ENCODE data around the gene RIMS1. TPM values are rescaled to one million over a fixed set of nuclear protein-coding genes. Genes with fewer than 3 reads are reported as not detected.

RIMS1 gene
- polyA plus RNA-seq, 1 experiment, result 0.91 TPM

DNA sequence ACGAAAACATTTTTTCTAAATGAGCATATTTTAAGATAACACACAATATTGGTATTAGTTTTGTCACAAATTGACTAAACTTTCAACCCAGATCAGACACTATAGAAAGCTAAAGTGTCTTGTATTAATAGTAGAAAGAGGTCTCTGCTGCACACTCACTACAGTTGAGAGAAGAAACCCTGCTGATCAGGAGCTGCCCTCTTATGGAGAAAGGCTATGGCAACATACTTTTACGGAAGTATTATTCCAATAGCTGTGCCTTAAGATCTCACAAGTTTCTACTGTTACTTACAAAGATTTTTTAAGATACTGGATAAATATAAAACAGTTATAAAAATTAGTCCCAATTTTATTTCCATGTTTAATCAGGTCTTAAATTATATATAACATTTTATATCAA is 155.7 kb downstream of the RIMS1 start:
- no peaks in the 10 kb centered on the region for H3K27me3 ChIP-seq (ENCODE audit: control insufficient read depth, insufficient read depth, low read length)
- no peaks in the 10 kb centered on the region for H3K9me3 ChIP-seq (ENCODE audit: control insufficient read depth, insufficient read depth, low read length)
- H3K27ac ChIP-seq (ENCODE audit: low read depth, low read length), result no peak overlapping the region
- DNase-seq (ENCODE audit: low read depth, low spot score), result no peak
- TF ChIP-seq, protein P1, sequence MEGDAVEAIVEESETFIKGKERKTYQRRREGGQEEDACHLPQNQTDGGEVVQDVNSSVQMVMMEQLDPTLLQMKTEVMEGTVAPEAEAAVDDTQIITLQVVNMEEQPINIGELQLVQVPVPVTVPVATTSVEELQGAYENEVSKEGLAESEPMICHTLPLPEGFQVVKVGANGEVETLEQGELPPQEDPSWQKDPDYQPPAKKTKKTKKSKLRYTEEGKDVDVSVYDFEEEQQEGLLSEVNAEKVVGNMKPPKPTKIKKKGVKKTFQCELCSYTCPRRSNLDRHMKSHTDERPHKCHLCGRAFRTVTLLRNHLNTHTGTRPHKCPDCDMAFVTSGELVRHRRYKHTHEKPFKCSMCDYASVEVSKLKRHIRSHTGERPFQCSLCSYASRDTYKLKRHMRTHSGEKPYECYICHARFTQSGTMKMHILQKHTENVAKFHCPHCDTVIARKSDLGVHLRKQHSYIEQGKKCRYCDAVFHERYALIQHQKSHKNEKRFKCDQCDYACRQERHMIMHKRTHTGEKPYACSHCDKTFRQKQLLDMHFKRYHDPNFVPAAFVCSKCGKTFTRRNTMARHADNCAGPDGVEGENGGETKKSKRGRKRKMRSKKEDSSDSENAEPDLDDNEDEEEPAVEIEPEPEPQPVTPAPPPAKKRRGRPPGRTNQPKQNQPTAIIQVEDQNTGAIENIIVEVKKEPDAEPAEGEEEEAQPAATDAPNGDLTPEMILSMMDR (IDR thresholded peaks at IDR 0.05; ENCODE audit: low read depth, low read length), result peak; percentile 30; the same call in 1 of the 2 replicates
- ChIA-PET CTCF (no interaction called here), POLR2A (no interaction called here)
- no peak overlapping the region for H3K4me3 ChIP-seq (ENCODE audit: low read depth, low read length)

DNA sequence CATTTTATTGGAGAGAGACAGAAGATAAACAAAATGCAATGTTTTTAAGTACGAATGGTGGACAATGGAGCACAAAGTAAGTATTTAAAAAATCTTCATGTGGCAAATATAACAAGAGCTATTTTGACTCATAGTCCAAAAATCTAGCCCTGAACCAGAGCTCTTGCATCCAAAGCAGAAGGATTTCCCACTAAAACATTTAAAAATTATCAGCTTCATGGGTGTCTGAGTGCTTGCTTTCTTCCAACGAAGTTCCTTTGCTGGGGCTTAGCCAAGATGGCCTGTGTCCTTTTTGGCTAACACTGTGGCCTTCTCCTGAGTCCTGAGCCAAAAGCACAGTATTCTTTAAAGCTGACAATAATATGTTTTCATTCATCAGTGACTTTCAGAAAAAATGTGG is 161.7 kb downstream of the RIMS1 start:
- POLR2A ChIA-PET, result no interaction called here
- H3K4me3 ChIP-seq (ENCODE audit: low read depth, low read length), result no peak overlapping the region
- TF ChIP-seq, protein P1 (IDR thresholded peaks at IDR 0.05; ENCODE audit: low read depth, low read length), result no peak
- H3K9me3 ChIP-seq (ENCODE audit: control insufficient read depth, insufficient read depth, low read length), result no peaks in the 10 kb centered on the region
- CTCF ChIA-PET, result no interaction called here
- no peak overlapping the region for H3K27ac ChIP-seq (ENCODE audit: low read depth, low read length)
- no peaks in the 10 kb centered on the region for H3K27me3 ChIP-seq (ENCODE audit: control insufficient read depth, insufficient read depth, low read length)
- no peak for DNase-seq (ENCODE audit: low read depth, low spot score)

GRCh38 chr6:72049376-72049775 is 163.0 kb downstream of the RIMS1 start:
- Histone ChIP-seq H3K27ac (ENCODE audit: low read depth, low read length) (no peak overlapping the region), H3K9me3 (ENCODE audit: control insufficient read depth, insufficient read depth, low read length) (no peaks in the 10 kb centered on the region), H3K4me3 (ENCODE audit: low read depth, low read length) (no peak overlapping the region), H3K27me3 (ENCODE audit: control insufficient read depth, insufficient read depth, low read length) (no peaks in the 10 kb centered on the region)
- TF ChIP-seq, protein P1 (IDR thresholded peaks at IDR 0.05; ENCODE audit: low read depth, low read length), result no peak
- ChIA-PET CTCF (no interaction called here), POLR2A (no interaction called here)
- DNase-seq (ENCODE audit: low read depth, low spot score), result no peak

DNA sequence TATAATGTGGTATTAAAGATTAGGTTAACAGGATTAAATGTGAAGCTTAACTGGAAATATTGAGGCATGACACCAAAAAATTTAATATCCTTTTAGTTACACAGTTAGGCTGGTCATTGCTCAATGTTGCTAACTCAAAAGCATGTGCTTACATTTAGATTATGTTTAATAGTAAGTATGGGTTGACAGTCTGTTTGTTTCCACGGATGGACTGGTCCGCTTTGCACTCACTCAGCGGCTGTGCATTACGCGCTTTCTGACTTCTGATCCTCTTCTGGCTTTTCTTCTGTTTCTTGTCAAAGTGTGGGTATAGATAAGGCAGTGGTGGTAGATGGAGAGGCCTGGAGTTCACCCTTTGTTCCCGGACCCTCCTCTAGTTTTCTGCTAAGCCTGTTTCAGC is 174.9 kb downstream of the RIMS1 start:
- TF ChIP-seq, protein P1 (IDR thresholded peaks at IDR 0.05; ENCODE audit: low read depth, low read length), result no peak
- CTCF ChIA-PET, result no interaction called here
- no peak for DNase-seq (ENCODE audit: low read depth, low spot score)
- Histone ChIP-seq H3K9me3 (ENCODE audit: control insufficient read depth, insufficient read depth, low read length) (no peaks in the 10 kb centered on the region), H3K4me3 (ENCODE audit: low read depth, low read length) (no peak overlapping the region), H3K27me3 (ENCODE audit: control insufficient read depth, insufficient read depth, low read length) (no peaks in the 10 kb centered on the region), H3K27ac (ENCODE audit: low read depth, low read length) (no peak overlapping the region)
- POLR2A ChIA-PET, result no interaction called here

GRCh38 chr6:72064399-72064975 is 178.1 kb downstream of the RIMS1 start:
- CTCF ChIA-PET, result no interaction called here
- Histone ChIP-seq H3K9me3 (ENCODE audit: control insufficient read depth, insufficient read depth, low read length) (no peaks in the 10 kb centered on the region), H3K4me3 (ENCODE audit: low read depth, low read length) (no peak overlapping the region), H3K27ac (ENCODE audit: low read depth, low read length) (no peak overlapping the region), H3K27me3 (ENCODE audit: control insufficient read depth, insufficient read depth, low read length) (no peaks in the 10 kb centered on the region)
- DNase-seq (ENCODE audit: low read depth, low spot score), result no peak
- TF ChIP-seq, protein P1 (IDR thresholded peaks at IDR 0.05; ENCODE audit: low read depth, low read length), result no peak
- POLR2A ChIA-PET, result no interaction called here
